ENCODE measurements around the gene DTNB.

DNA sequence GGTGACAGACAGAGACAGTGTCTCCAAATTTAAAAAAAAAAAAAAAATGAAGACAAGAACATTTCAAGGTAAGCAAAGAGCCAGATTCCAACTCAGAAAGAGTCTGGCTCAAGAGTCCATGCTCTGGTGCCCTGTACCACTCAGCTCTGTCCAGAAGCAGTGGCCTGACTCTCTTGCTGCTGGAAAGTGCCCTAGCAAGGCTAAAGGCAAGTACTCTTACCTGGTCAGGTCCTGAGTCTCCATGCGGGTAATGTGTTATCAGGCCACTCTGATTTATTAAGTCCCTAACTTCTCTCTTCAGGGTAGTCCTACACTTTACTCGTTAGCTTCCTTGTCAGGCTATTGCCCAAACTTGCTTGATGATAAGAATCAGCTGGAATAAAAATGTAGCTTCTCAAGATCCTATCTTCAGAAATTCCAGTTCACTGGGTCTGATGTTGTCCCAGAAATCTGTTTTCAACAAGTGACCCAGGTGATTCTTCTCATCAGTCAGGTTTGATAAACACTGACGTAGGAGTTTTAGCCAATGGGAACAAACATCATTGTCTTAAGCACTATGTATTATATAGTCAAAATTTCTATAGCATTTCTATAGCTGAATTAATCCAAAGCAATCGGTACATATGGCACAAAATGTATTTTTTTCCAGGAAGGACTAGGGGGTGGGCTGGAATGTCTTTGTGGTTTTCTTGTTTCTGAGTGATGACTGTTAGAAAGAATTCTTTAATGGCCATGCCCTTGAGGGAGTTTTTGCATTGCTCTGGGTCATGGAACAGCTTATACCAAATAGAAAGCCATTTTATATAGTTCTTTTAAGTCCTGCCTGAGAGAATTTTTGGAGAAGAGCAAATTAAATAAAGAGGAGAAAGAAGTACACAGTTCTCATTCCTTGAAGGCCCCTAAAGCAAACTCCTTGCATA is 191.7 kb downstream of the DTNB start:
- TF ChIP-seq, protein P1, sequence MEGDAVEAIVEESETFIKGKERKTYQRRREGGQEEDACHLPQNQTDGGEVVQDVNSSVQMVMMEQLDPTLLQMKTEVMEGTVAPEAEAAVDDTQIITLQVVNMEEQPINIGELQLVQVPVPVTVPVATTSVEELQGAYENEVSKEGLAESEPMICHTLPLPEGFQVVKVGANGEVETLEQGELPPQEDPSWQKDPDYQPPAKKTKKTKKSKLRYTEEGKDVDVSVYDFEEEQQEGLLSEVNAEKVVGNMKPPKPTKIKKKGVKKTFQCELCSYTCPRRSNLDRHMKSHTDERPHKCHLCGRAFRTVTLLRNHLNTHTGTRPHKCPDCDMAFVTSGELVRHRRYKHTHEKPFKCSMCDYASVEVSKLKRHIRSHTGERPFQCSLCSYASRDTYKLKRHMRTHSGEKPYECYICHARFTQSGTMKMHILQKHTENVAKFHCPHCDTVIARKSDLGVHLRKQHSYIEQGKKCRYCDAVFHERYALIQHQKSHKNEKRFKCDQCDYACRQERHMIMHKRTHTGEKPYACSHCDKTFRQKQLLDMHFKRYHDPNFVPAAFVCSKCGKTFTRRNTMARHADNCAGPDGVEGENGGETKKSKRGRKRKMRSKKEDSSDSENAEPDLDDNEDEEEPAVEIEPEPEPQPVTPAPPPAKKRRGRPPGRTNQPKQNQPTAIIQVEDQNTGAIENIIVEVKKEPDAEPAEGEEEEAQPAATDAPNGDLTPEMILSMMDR (tag by site-specific recombination; IDR thresholded peaks at IDR 0.05), result no peak
- TF ChIP-seq ZNF274 (IDR thresholded peaks at IDR 0.05; ENCODE audit: low read length) (no peak), ZNF274 (tag by site-specific recombination; IDR thresholded peaks at IDR 0.05; ENCODE audit: borderline replicate concordance) (no peak), SALL2 (tag by site-specific recombination; IDR thresholded peaks at IDR 0.05; ENCODE audit: borderline replicate concordance) (no peak)
